ENCODE data around the gene RPL29. TPM values are rescaled to one million over a fixed set of nuclear protein-coding genes. Genes with fewer than 3 reads are reported as not detected.

RPL29 gene
- total RNA-seq, 2 experiments from 2014 or later = 1,843 to 1,901 TPM

- TF ChIP-seq CTCF (IDR thresholded peaks at IDR 0.05) = no peak
- no peak overlapping the region for H3K27ac Mint-ChIP-seq
- CTCF ChIA-PET = no interaction called here
Measured at GRCh38 chr3:51961011-51961410, 34.7 kb downstream of the RPL29 start.

GRCh38 chr3:51960386-51960785 is 35.3 kb downstream of the RPL29 start:
- ChIA-PET POLR2A (no interaction called here), CTCF (no interaction called here)
- H3K36me3 Mint-ChIP-seq (ENCODE audit: low read depth) = peaks cover 4% of the 10 kb centered on the region
- H3K4me1 ChIP-seq (ENCODE audit: insufficient read depth, low read length) = peaks cover 16% of the 10 kb centered on the region
- H3K9me3 Mint-ChIP-seq = no peaks in the 10 kb centered on the region
- no peak for TF ChIP-seq CTCF (IDR thresholded peaks at IDR 0.05)
- no peak overlapping the region for H3K27ac Mint-ChIP-seq
- H3K27me3 Mint-ChIP-seq = peaks cover 5% of the 10 kb centered on the region
- DNase-seq = no peak
- peaks cover 2% of the 10 kb centered on the region for H3K4me1 Mint-ChIP-seq (ENCODE audit: low read depth)
- no peak for ATAC-seq (ENCODE audit: poor library complexity)
- H3K36me3 ChIP-seq (ENCODE audit: insufficient read depth, low read length) = peaks cover 2% of the 10 kb centered on the region
- H3K27me3 ChIP-seq (ENCODE audit: control insufficient read depth in 1 of 2, insufficient read depth in 2 of 2, low read length in 2 of 2) = peaks cover 11 to 12% of the 10 kb centered on the region in 2 experiments
- intact Hi-C loops (cut with DNase I, micrococcal nuclease) = no loop called here
- no peak overlapping the region for H3K27ac ChIP-seq (ENCODE audit: low read depth in 1 of 2, low read length in 2 of 2)
- peaks cover 0 to 2% of the 10 kb centered on the region in 2 experiments for H3K9me3 ChIP-seq (ENCODE audit: control insufficient read depth in 1 of 2, insufficient read depth in 1 of 2, low read length in 2 of 2)
- H3K4me3 Mint-ChIP-seq = no peak overlapping the region
- no peak overlapping the region for H3K4me3 ChIP-seq (ENCODE audit: low read length)

More at GRCh38 chr3:51961011-51961410, 34.7 kb downstream of the RPL29 start:
- Mint-ChIP-seq H3K4me1 (ENCODE audit: low read depth) (peaks cover 8% of the 10 kb centered on the region), H3K36me3 (ENCODE audit: low read depth) (peaks cover 4% of the 10 kb centered on the region), H3K27me3 (peaks cover 5% of the 10 kb centered on the region), H3K4me3 (no peak overlapping the region), H3K9me3 (no peaks in the 10 kb centered on the region)
- intact Hi-C loops (cut with DNase I, micrococcal nuclease) = no loop called here
- POLR2A ChIA-PET = no interaction called here
- peaks cover 2% of the 10 kb centered on the region for H3K36me3 ChIP-seq (ENCODE audit: insufficient read depth, low read length)
- no peak overlapping the region for H3K27ac ChIP-seq (ENCODE audit: low read depth in 1 of 2, low read length in 2 of 2)
- H3K27me3 ChIP-seq (ENCODE audit: control insufficient read depth in 1 of 2, insufficient read depth in 2 of 2, low read length in 2 of 2) = peaks cover 9% of the 10 kb centered on the region in 2 experiments
- ATAC-seq (ENCODE audit: poor library complexity) = no peak
- no peak overlapping the region for H3K4me3 ChIP-seq (ENCODE audit: low read length)
- H3K9me3 ChIP-seq (ENCODE audit: control insufficient read depth in 1 of 2, insufficient read depth in 1 of 2, low read length in 2 of 2) = no peaks in the 10 kb centered on the region
- no peak for DNase-seq
- H3K4me1 ChIP-seq (ENCODE audit: insufficient read depth, low read length) = peaks cover 18% of the 10 kb centered on the region

- H3K36me3 ChIP-seq (ENCODE audit: insufficient read depth, low read length) = peaks cover 2% of the 10 kb centered on the region
- H3K4me1 ChIP-seq (ENCODE audit: insufficient read depth, low read length) = peaks cover 20% of the 10 kb centered on the region
- no peak overlapping the region for H3K4me3 ChIP-seq (ENCODE audit: low read length)
- Mint-ChIP-seq H3K27me3 (peaks cover 12% of the 10 kb centered on the region), H3K36me3 (ENCODE audit: low read depth) (peaks cover 4% of the 10 kb centered on the region), H3K4me1 (ENCODE audit: low read depth) (no peaks in the 10 kb centered on the region), H3K9me3 (no peaks in the 10 kb centered on the region), H3K4me3 (no peak overlapping the region), H3K27ac (no peak overlapping the region)
- no peak overlapping the region for H3K27ac ChIP-seq (ENCODE audit: low read depth in 1 of 2, low read length in 2 of 2)
- DNase-seq (no peak), ATAC-seq (ENCODE audit: poor library complexity) (no peak)
- H3K27me3 ChIP-seq (ENCODE audit: control insufficient read depth in 1 of 2, insufficient read depth in 2 of 2, low read length in 2 of 2) = peaks cover 17 to 18% of the 10 kb centered on the region in 2 experiments
- intact Hi-C loops (cut with DNase I, micrococcal nuclease) = no loop called here
- TF ChIP-seq CTCF (IDR thresholded peaks at IDR 0.05) = no peak
- peaks cover 0 to 6% of the 10 kb centered on the region in 2 experiments for H3K9me3 ChIP-seq (ENCODE audit: control insufficient read depth in 1 of 2, insufficient read depth in 1 of 2, low read length in 2 of 2)
- POLR2A ChIA-PET = no interaction called here
- CTCF ChIA-PET = no interaction called here
Measured at GRCh38 chr3:51959651-51960050, 36.0 kb downstream of the RPL29 start.

Data from CD4-positive, alpha-beta T cell (primary cell).